ENCODE data around the gene NCK1.
"Not testable (repeated sequence)": the region's sequence is repeated elsewhere in the genome, so short reads cannot be mapped to it uniquely, and the experiment has no call there.

The NCK1 gene

GRCh38 chr3:136860541-136860940 lies 1.5 kb upstream of the NCK1 start:
- Histone ChIP-seq H4K20me1 (ENCODE audit: insufficient read depth, low read length) (no peaks in the 10 kb centered on the region), H3K79me2 (ENCODE audit: insufficient read depth, low read length) (peaks cover 38% of the 10 kb centered on the region), H3K9me3 (ENCODE audit: low read length) (peaks cover 14% of the 10 kb centered on the region), H3K9me2 (ENCODE audit: low read depth, low read length) (no peaks in the 10 kb centered on the region), H3K9ac (ENCODE audit: low read length) (peak overlapping the region; percentile 93), H3K27ac (ENCODE audit: low read depth, low read length, poor library complexity, severe bottlenecking) (peak overlapping the region; percentile 91), H3K4me2 (ENCODE audit: low read length) (peak overlapping the region; percentile 94), H3K27me3 (ENCODE audit: insufficient read depth, low read length) (no peaks in the 10 kb centered on the region), H3F3A (ENCODE audit: insufficient read depth, low read length) (no peaks in the 10 kb centered on the region), H3K4me3 (ENCODE audit: low read depth, low read length, poor library complexity, severe bottlenecking) (peak overlapping the region; percentile 84), H3K4me1 (ENCODE audit: insufficient read depth, low read length, severe bottlenecking) (peaks cover 34% of the 10 kb centered on the region), H2AFZ (ENCODE audit: low read length) (no peak overlapping the region), H3K36me3 (ENCODE audit: insufficient read depth, low read length) (peaks cover 39% of the 10 kb centered on the region)
- no peak for TF ChIP-seq CTCF (IDR thresholded peaks at IDR 0.05; ENCODE audit: low read length)
- no peak for TF ChIP-seq EZH2 (IDR thresholded peaks at IDR 0.05; ENCODE audit: borderline replicate concordance, low read length)

GRCh38 chr3:136862617-136863322 lies 762 bp downstream of the NCK1 start:
- peaks cover 46% of the 10 kb centered on the region for H3K4me1 ChIP-seq (ENCODE audit: insufficient read depth, low read length, severe bottlenecking)
- H3F3A ChIP-seq (ENCODE audit: insufficient read depth, low read length), result no peaks in the 10 kb centered on the region
- H3K4me3 ChIP-seq (ENCODE audit: low read depth, low read length, poor library complexity, severe bottlenecking), result peak overlapping the region; percentile 84
- H3K9ac ChIP-seq (ENCODE audit: low read length), result peak overlapping the region; percentile 91
- peaks cover 25% of the 10 kb centered on the region for H3K36me3 ChIP-seq (ENCODE audit: insufficient read depth, low read length)
- no peaks in the 10 kb centered on the region for H4K20me1 ChIP-seq (ENCODE audit: insufficient read depth, low read length)
- H3K9me2 ChIP-seq (ENCODE audit: low read depth, low read length), result no peaks in the 10 kb centered on the region
- peak overlapping the region; percentile 91 for H3K27ac ChIP-seq (ENCODE audit: low read depth, low read length, poor library complexity, severe bottlenecking)
- H2AFZ ChIP-seq (ENCODE audit: low read length), result no peak overlapping the region
- TF ChIP-seq EZH2 (IDR thresholded peaks at IDR 0.05; ENCODE audit: borderline replicate concordance, low read length) (no peak), CTCF (IDR thresholded peaks at IDR 0.05; ENCODE audit: low read length) (peak; percentile 25; the same call in 1 of the 2 replicates)
- H3K79me2 ChIP-seq (ENCODE audit: insufficient read depth, low read length), result peaks cover 53% of the 10 kb centered on the region
- H3K27me3 ChIP-seq (ENCODE audit: insufficient read depth, low read length), result no peaks in the 10 kb centered on the region
- peak overlapping the region; percentile 71 for H3K4me2 ChIP-seq (ENCODE audit: low read length)
- H3K9me3 ChIP-seq (ENCODE audit: low read length), result no peaks in the 10 kb centered on the region

GRCh38 chr3:136869282-136869681 lies 7.3 kb downstream of the NCK1 start:
- H3K4me3 ChIP-seq (ENCODE audit: low read depth, low read length, poor library complexity, severe bottlenecking), result no peak overlapping the region
- peaks cover 6% of the 10 kb centered on the region; the same call in 1 of the 2 replicates for H3K9me3 ChIP-seq (ENCODE audit: low read length)
- H3K4me1 ChIP-seq (ENCODE audit: insufficient read depth, low read length, severe bottlenecking), result peaks cover 18% of the 10 kb centered on the region
- H3K9ac ChIP-seq (ENCODE audit: low read length), result no peak overlapping the region
- no peaks in the 10 kb centered on the region for H4K20me1 ChIP-seq (ENCODE audit: insufficient read depth, low read length)
- H3K9me2 ChIP-seq (ENCODE audit: low read depth, low read length), result no peaks in the 10 kb centered on the region
- H3K27ac ChIP-seq (ENCODE audit: low read depth, low read length, poor library complexity, severe bottlenecking), result no peak overlapping the region
- H3F3A ChIP-seq (ENCODE audit: insufficient read depth, low read length), result no peaks in the 10 kb centered on the region
- H3K4me2 ChIP-seq (ENCODE audit: low read length), result no peak overlapping the region
- H3K27me3 ChIP-seq (ENCODE audit: insufficient read depth, low read length), result no peaks in the 10 kb centered on the region
- H3K36me3 ChIP-seq (ENCODE audit: insufficient read depth, low read length), result peaks cover 71% of the 10 kb centered on the region
- TF ChIP-seq EZH2 (IDR thresholded peaks at IDR 0.05; ENCODE audit: borderline replicate concordance, low read length) (no peak), CTCF (IDR thresholded peaks at IDR 0.05; ENCODE audit: low read length) (no peak)
- no peak overlapping the region for H2AFZ ChIP-seq (ENCODE audit: low read length)
- peaks cover 98% of the 10 kb centered on the region for H3K79me2 ChIP-seq (ENCODE audit: insufficient read depth, low read length)

GRCh38 chr3:136872258-136872657 lies 10.2 kb downstream of the NCK1 start:
- peaks cover 79% of the 10 kb centered on the region for H3K36me3 ChIP-seq (ENCODE audit: insufficient read depth, low read length)
- not testable (repeated sequence) for H3K9me2 ChIP-seq (ENCODE audit: low read depth, low read length); H3K9ac ChIP-seq (ENCODE audit: low read length); H2AFZ ChIP-seq (ENCODE audit: low read length); H3K4me2 ChIP-seq (ENCODE audit: low read length); H3K27me3 ChIP-seq (ENCODE audit: insufficient read depth, low read length); H3F3A ChIP-seq (ENCODE audit: insufficient read depth, low read length); H3K27ac ChIP-seq (ENCODE audit: low read depth, low read length, poor library complexity, severe bottlenecking); H3K4me1 ChIP-seq (ENCODE audit: insufficient read depth, low read length, severe bottlenecking); H4K20me1 ChIP-seq (ENCODE audit: insufficient read depth, low read length); H3K4me3 ChIP-seq (ENCODE audit: low read depth, low read length, poor library complexity, severe bottlenecking)
- peaks cover 88% of the 10 kb centered on the region for H3K79me2 ChIP-seq (ENCODE audit: insufficient read depth, low read length)
- H3K9me3 ChIP-seq (ENCODE audit: low read length), result peaks cover 20% of the 10 kb centered on the region

GRCh38 chr3:136879510-136879909 lies 17.5 kb downstream of the NCK1 start:
- H3K27ac ChIP-seq (ENCODE audit: low read depth, low read length, poor library complexity, severe bottlenecking); H3K4me3 ChIP-seq (ENCODE audit: low read depth, low read length, poor library complexity, severe bottlenecking); H2AFZ ChIP-seq (ENCODE audit: low read length); H3K36me3 ChIP-seq (ENCODE audit: insufficient read depth, low read length); H3K9me2 ChIP-seq (ENCODE audit: low read depth, low read length); H3K4me2 ChIP-seq (ENCODE audit: low read length); H3K9ac ChIP-seq (ENCODE audit: low read length); H3K27me3 ChIP-seq (ENCODE audit: insufficient read depth, low read length); H4K20me1 ChIP-seq (ENCODE audit: insufficient read depth, low read length); H3F3A ChIP-seq (ENCODE audit: insufficient read depth, low read length): not testable (repeated sequence)
- peaks cover 29% of the 10 kb centered on the region for H3K9me3 ChIP-seq (ENCODE audit: low read length)
- peaks cover 84% of the 10 kb centered on the region for H3K79me2 ChIP-seq (ENCODE audit: insufficient read depth, low read length)
- H3K4me1 ChIP-seq (ENCODE audit: insufficient read depth, low read length, severe bottlenecking), result peaks cover 30% of the 10 kb centered on the region
